Measurements from ENCODE around the gene CMSS1.

Gene CMSS1

DNA sequence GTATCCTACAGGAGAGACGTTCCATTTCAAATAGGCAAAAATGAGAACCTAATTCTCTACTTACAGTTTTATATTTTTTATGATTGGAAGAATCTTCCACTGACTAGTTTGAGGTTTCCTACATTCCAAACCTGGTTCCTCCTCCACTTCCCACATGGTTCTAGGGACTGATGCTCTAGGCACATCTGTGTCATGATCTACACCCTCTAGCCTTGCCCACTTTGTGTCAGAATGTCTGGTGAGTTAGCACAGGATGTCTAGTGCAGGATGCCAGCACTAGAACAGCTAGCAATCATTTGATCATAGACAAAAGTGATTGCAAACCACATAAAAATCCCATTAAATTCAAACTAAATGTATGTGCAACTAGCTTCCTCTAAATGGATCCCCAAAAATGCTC lies 323.3 kb downstream of the CMSS1 start:
- DNase-seq (ENCODE audit: low read depth in 2 of 2), result no peak

DNA sequence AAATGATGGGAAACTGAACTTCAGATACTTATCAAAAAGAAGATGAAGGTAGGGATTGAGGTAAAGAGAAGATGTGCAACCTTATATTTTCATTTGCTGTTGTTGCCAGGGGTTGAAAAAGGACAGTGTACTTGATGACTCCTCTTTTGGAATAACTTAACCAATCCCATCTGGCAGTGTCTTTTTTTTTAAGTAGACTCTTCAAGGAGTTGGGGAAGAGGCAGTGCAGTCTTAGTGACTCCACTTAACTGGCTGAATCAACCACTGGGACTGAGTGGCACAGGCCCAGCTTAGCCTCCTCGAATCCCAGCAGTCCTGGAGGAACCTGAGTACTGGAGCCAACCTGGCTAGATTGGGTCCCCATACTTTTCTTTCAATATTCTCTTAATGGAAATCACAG lies 323.9 kb downstream of the CMSS1 start:
- DNase-seq (ENCODE audit: low read depth in 2 of 2), result no peak

DNA sequence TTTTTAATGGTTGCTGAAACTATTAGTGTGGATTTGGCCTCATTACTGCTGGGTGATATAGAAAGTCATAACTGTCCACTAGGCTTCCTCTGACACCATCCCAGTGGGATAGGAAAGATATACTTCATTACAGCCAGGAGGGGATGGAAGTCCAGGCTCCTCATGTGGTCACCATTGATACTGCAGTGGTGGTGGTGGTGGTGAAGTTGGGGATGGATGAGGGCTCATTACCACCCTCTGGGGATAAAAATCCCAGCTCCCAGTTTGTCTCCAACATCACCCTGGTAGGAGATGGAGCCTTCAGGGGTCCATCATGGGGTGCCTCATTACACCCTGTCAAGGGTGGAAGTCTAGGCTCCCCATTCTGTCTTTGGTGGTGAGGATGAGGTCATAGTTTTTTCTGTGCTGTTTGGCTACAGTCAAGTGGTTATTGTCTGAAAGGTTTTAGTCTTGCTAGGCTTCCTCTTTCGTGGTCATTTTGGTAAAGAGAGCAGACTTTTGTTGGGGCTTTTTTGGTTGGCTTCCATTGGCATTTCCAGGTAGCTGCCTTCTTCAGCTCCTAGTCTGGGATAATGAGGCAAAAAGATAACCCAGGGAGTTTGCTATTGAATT lies 326.7 kb downstream of the CMSS1 start:
- no peak for DNase-seq (ENCODE audit: low read depth in 2 of 2)

DNA sequence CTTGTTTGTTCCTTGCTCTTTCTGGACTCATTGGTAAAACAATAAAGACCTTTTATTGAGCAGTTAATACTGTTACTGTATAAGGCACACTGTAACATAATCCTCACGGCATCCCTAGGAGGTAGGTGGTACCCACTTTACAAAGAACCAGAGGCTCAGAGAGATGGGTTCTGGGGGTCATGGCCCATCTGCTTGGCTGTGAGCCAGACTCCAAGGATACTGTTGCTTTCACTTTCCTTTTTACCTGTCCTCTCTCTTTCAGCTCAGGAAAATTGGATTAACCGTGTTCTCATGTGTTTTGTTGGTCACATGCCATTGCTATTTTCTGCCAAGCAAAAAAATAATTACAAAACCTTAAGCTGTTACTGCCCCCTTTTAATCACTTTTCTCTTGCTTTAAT lies 331.5 kb downstream of the CMSS1 start:
- no peak for DNase-seq (ENCODE audit: low read depth in 2 of 2)

DNA sequence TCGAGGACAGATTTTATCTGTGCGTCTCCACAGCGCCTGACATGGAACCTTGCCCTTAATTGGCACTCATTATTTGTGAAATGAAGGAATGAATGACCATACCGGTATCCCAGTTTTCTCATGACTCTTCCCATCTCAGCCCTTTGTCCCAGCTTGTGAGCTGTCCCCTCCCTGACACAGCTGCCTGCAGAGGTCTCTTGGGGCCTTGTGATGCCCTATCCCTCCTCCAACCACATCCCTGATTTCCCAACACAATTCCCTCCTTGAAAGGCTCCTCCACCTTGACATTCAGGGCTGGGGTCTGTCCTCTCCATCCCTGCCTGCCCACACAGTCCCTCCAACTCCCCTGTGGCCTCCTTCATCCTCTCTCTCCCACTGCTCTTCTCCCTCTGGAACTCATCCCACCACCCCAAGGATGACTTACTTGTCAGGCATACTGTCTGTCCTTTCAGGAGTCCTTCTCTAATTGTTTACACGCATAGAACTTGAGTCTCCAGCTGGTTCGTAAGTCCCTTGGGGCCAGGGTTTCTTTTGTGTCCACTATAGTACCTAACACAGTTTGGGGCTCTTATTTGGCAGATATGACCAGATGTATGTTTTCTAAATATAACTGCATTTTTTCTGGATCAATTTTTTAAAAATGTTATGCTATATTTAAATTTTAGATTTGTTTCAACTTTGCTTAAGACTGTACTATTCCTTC lies 332.2 kb downstream of the CMSS1 start:
- no peak for DNase-seq (ENCODE audit: low read depth in 2 of 2)

DNA sequence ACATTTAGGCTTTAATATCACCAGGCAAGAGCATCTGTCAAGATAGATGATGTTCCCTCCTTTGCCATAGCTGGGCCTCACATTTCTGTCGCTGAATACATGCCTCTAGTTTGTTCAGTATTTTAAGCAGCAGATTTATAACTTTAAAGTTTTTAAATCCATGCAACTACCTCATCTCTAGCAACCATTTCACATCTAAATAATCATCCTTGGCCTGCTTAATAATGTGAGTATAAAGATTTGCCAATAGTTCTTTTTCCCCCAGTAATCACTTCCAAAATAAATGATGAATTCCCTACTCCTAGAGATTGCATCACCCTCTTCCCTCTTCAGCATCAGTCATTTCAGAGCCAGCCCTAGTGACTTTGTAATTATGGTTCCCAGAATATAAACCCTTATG lies 332.8 kb downstream of the CMSS1 start:
- peak; percentile 32 to 33 for DNase-seq (ENCODE audit: low read depth in 2 of 2)

DNA sequence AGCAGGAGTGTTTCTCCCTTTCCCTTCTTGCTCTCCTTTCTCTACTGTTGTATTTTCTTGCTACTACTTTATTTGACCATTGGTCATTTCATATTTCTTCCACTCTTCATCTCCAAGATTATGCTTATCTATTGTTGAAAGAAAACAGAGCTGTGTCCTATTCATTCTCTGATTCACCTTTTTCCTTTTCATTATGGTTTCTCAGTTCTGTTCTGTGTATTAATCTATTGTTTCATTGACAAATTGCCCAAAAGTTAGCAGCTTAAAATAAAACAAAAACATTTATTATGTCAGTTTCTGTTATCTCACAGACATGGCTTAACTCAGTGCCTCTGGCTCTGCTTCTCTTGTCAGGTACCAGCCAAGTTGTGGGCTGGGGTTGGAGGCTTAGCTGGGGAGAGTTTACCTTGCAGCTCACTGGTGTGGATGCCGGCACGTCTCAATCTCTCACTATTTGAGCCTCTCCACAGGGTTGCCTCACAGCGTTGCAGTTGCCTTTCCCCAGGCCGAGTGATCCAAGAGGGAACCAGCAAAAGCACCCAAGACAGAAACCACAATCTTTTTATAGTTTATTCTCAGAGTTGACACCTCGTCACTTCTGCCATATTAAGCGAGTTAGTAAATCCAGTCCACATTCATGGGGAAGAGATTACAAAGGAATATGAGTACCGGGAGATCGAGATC lies 333.5 kb downstream of the CMSS1 start:
- no peak for DNase-seq (ENCODE audit: low read depth in 2 of 2)

- no peak for DNase-seq (ENCODE audit: low read depth in 2 of 2)
Measured at GRCh38 chr3:100154171-100154570, 336.5 kb downstream of the CMSS1 start.

- DNase-seq (ENCODE audit: low read depth in 2 of 2), result peak; percentile 57 to 67
Measured at GRCh38 chr3:100155128-100155527, 337.5 kb downstream of the CMSS1 start.

GRCh38 chr3:100155590-100155989 lies 337.9 kb downstream of the CMSS1 start:
- no peak for DNase-seq (ENCODE audit: low read depth in 2 of 2)

- DNase-seq (ENCODE audit: low read depth in 2 of 2), result no peak
Measured at GRCh38 chr3:100157685-100158084, 340.0 kb downstream of the CMSS1 start.

DNA sequence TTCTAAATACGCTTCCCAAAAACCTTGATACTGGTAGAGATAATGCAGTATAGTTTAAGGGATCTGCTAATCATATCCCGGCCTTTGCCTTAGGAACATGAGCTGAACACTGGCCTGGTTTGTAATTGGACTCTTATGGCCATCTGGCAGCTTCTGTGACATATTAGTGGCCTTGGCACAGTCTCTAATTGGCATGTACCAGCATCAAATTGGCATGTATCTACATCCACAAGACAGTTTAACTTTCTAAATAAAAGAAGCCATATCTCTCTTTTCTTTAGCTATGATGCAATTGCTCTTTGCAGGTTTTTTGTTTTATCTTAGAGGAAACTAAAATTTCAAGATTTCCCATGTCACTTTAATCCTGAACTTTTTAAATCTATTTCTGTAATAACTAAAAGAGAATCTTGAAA lies 341.3 kb downstream of the CMSS1 start:
- DNase-seq (ENCODE audit: low read depth in 2 of 2), result no peak

- DNase-seq (ENCODE audit: low read depth in 2 of 2), result peak; percentile 48 to 54
Measured at GRCh38 chr3:100159331-100160153, 341.9 kb downstream of the CMSS1 start.

- DNase-seq (ENCODE audit: low read depth in 2 of 2), result no peak
Measured at GRCh38 chr3:100160521-100160920, 342.9 kb downstream of the CMSS1 start.

DNA sequence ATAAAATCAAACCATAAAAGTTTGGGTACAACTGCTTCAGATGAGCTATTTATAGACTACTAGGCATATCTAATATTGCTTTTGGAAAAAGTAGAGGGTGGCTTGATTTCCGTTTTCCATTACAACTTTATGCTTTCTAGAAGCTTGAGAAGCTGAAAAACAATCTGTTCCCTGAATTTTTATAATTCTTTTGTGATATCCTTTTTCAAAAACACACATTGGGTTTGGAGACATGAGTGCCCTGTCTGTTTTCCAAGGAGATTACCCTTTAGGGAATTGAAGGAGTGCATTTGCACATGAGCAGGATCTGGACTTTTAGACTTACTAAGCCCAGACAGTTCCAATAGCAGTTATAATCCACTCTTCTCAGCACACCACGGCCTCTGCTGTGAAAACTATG lies 346.1 kb downstream of the CMSS1 start:
- DNase-seq (ENCODE audit: low read depth in 2 of 2), result no peak

- DNase-seq (ENCODE audit: low read depth in 2 of 2), result no peak
Measured at GRCh38 chr3:100164743-100165142, 347.1 kb downstream of the CMSS1 start.

DNA sequence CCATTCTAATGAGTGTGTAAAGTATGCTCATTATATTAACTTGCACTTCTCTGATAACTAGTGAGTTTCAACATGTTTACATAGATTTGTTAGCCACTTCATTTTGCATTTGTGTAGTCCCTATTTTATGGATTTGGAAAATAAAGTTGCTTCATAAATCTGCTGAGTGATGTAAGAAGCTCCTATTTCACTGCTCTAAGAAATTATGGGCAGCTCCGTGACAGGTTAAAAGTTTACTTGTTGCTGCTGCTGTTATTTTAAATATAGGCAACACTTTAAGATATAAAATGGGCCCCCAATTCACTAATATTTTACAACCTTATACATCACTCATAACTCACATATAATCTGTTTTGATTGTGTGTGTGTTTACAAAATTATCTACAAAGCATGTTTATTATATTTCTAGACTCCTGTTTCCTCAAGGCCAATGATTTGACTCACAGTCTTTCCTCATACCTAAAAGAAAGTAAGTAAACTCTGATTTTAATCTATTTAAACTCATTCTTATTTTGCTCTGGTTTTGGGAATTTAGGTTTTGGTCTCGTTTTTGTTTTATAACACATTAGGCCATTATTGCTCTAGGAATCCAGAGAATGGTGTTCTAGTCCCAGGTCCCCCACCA lies 348.4 kb downstream of the CMSS1 start:
- DNase-seq (ENCODE audit: low read depth in 2 of 2), result no peak

DNA sequence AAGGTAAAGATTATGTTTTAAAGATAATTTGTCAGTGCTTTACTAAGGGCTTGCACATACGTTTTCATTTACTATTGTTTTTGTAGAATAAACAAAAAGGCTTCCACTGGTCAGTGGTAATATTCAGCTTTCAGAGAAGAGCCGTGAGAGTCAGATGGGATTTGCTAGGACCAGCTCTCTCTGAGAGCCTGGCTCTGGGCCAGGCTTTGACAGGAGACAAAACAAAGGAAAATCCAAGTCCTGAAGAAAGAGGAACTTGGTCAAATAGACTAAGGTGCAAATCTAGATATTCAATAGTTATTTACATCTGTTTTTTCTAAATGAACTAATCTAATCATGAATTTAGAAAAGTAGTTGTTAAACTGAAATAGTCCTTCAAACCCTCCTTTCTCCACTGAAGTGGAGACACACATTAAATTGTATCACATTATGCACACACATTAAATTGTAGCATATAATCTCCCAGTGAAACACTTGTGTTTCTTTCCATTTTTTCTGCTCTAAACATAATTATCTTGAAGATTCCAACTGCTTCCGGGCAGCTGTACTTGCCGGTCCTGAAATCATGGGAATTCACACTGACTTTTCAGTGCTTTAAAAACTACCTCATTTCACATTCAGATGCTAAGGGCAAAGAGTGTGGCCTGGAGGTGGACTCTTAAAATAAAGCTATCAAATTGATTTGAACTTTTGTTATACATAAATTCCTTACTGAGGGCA lies 351.7 kb downstream of the CMSS1 start:
- DNase-seq (ENCODE audit: low read depth in 2 of 2), result no peak

DNA sequence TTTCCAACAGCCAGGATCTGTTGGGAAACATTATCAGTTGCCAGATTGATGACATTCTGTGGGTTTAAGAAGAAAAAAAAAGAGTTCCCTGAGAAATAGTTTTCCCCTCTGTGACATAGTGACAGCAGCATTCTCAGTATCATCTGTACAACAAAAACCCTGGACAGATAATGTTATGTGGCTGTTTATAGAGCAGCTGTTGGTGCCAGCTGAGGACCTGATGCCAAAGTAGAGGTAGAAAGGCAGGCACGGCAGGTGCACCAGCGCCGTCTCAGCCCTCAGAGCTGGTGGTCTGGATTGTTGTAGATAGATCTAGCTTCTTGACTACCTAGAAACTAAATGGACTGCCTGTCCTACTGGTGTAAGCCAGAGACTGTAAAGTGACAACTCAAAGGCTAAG lies 352.8 kb downstream of the CMSS1 start:
- DNase-seq (ENCODE audit: low read depth in 2 of 2), result no peak

DNA sequence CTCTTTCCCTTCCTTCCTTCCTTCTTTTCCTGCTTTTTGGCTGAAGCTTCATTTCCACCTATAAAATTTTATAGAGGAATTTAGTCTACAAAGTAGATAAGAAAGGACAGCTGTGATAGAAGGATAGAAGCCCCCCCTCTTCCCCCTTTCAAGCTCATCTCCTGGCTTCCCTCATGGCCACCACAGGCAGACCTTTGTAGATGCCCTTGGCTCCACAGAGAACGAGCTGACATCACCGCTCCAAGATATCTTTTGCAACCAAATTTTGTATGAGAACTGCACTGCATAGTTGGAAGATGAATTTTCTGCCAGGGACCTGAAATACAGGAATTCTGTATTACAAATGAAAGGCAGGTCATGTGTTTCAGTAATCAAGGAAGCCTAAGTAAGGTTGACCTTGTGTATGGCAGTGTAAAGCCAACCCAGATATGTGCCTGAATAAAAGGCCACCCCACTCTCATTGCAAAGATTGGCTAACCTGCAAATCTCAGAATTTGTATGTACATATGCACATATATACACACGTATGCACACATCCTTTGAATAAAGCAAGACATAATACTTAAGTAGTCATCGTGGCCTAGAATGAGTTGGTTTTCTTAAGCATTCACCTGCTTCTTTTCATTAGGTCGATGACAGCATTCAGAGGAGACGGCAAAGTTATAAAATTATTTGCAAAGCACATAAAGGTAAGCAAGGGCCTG lies 353.7 kb downstream of the CMSS1 start:
- DNase-seq (ENCODE audit: low read depth in 2 of 2), result no peak

- peak in 1 of 2 experiments; percentile 32 for DNase-seq (ENCODE audit: low read depth in 2 of 2)
Measured at GRCh38 chr3:100173961-100174360, 356.3 kb downstream of the CMSS1 start.
